Mesothelial cell of epicardium (in vitro differentiated cells): Measurements from ENCODE around the gene C17orf75. TPM values are rescaled to one million over a fixed set of nuclear protein-coding genes. Genes with fewer than 3 reads are reported as not detected.

ENCODE experiments used
- DNase-seq, 2 experiments: peaks; one replicate each; pipeline ENCODE4 v3.0.0; 2021; ENCODE audit warnings: low spot score in 2 of 2; ENCODE audit not compliant: unreplicated experiment in 2 of 2
- H3K27ac Mint-ChIP-seq: 2 replicates; pipeline ENCODE4 v1.8.0; 2021; ENCODE audit warnings: mixed read lengths
- H3K27me3 Mint-ChIP-seq: 2 replicates; pipeline ENCODE4 v1.8.0; 2021; ENCODE audit warnings: low read depth, mixed read lengths
- H3K36me3 Mint-ChIP-seq: 2 replicates; pipeline ENCODE4 v1.8.0; 2021; ENCODE audit warnings: mixed read lengths
- H3K4me1 Mint-ChIP-seq: 2 replicates; pipeline ENCODE4 v1.8.0; 2021; ENCODE audit warnings: mixed read lengths
- H3K4me3 Mint-ChIP-seq: 2 replicates; pipeline ENCODE4 v1.8.0; 2021; ENCODE audit warnings: mild to moderate bottlenecking, moderate library complexity, mixed read lengths
- H3K9me3 Mint-ChIP-seq: 2 replicates; pipeline ENCODE4 v1.8.0; 2021; ENCODE audit warnings: mixed read lengths
- total RNA-seq: library from RNA; stranded (reverse); gene quantifications from 3 replicates; pipeline ENCODE4 v1.2.1, GENCODE V29; 2021
- TF ChIP-seq, protein P1 (sequence below): fragments of 200-600 bp; sonication (generic); IDR thresholded peaks from one replicate; pipeline ENCODE4 v1.5.0; 2021; ENCODE audit warnings: antibody characterized with exemption; ENCODE audit not compliant: unreplicated experiment

C17orf75 gene
- total RNA-seq, 1 donor from 2014 or later: 34.3 TPM

DNA sequence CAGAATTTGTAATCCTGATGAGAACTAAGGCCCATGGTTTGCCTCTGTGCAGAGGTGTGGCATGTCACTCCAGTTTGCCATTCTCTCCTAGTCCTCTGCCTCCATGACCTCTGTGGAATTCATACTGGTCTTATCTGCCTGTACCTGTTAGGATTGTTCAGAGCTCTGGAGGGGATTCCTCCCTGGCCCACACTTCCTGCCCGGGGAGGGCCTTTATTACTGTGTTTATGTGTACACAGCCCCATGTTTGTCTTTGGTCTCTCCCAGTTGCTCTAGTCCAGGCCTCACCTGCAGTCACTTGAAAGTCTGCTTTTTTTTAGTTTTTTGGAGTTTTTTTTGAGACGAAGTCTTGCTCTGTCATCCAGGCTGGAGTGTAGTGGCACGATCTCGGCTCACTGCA is 39.9 kb downstream of the C17orf75 start:
- Mint-ChIP-seq H3K9me3 (no peaks in the 10 kb centered on the region), H3K36me3 (no peaks in the 10 kb centered on the region), H3K27me3 (peaks cover under 1% of the 10 kb centered on the region), H3K27ac (no peak overlapping the region), H3K4me3 (no peak overlapping the region), H3K4me1 (peaks cover 34% of the 10 kb centered on the region)
- TF ChIP-seq, protein P1, sequence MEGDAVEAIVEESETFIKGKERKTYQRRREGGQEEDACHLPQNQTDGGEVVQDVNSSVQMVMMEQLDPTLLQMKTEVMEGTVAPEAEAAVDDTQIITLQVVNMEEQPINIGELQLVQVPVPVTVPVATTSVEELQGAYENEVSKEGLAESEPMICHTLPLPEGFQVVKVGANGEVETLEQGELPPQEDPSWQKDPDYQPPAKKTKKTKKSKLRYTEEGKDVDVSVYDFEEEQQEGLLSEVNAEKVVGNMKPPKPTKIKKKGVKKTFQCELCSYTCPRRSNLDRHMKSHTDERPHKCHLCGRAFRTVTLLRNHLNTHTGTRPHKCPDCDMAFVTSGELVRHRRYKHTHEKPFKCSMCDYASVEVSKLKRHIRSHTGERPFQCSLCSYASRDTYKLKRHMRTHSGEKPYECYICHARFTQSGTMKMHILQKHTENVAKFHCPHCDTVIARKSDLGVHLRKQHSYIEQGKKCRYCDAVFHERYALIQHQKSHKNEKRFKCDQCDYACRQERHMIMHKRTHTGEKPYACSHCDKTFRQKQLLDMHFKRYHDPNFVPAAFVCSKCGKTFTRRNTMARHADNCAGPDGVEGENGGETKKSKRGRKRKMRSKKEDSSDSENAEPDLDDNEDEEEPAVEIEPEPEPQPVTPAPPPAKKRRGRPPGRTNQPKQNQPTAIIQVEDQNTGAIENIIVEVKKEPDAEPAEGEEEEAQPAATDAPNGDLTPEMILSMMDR: no peak
- DNase-seq: no peak

DNA sequence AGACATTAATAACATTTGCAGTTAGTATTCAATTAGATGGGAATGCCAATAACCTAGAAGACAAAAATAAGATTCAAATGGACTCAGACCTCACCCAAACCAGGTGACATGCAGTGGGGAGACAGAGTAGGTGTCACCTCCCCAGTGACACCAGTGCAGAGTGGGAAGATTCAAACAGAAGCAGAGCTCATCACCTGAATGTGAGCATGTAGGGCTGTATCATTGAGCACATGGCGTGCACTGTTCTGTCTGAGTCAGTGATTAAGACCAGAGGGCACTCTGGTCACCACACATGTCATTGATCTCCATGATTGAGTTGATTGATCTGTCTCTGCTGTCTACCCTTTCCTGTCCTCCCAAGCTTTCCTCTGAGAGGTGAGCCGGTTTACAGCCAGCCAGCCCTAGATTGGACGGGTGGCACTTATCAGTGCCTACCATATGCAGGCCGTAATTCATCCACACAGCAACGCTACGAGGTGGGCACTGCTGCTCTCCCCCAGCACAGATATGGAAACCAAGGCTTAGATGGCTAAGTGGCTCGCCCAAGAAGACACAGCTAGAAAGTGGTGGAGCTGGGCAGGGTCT is 42.3 kb downstream of the C17orf75 start:
- Mint-ChIP-seq H3K4me3 (no peak overlapping the region), H3K9me3 (no peaks in the 10 kb centered on the region), H3K27ac (no peak overlapping the region), H3K36me3 (no peaks in the 10 kb centered on the region), H3K4me1 (peaks cover 31% of the 10 kb centered on the region), H3K27me3 (no peaks in the 10 kb centered on the region)
- TF ChIP-seq, protein P1: no peak
- DNase-seq: no peak

DNA sequence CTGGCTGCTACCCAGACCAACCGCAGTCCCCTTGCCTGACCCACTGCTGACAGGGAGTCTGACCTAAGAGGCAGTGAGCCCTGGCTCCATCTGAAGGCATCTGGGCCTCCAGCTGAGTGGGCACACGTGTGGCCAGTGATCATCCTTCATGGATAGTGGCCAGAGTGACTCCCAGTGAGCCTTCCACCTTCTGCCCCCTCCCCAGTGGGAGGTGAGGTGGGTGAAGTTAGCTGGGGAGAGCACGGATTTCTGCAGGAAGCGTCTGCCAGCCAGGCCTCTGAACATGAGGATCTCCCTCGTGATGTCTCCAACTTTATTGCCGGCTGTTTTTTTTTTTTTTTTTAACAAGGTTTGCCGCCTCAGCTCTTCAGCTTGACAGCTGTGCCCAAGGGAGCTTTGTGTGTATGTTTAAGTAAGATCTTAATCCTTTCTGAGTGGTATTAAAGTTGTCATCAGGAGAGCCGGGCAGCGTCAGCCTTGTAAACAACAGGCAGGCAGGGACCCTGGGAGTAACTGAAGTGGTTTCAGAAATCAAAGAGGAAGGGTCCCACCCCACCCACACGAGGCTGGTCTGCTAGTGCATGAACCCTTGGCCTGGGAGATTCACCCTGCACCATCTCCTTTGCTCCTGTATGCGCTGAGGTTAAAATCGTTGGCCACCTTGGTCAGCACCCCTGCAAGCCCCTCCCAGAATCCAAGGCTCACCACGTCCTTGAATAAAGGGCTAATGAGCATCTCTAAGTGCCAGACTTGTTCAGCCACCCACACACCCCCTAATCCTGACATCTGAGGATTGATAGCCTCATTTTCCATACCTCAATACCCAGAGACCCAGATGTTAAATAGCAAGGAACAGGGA is 43.0 kb downstream of the C17orf75 start:
- DNase-seq: no peak
- peaks cover 24% of the 10 kb centered on the region for H3K4me1 Mint-ChIP-seq
- no peaks in the 10 kb centered on the region for H3K9me3 Mint-ChIP-seq
- H3K27ac Mint-ChIP-seq: no peak overlapping the region
- no peaks in the 10 kb centered on the region for H3K27me3 Mint-ChIP-seq
- no peaks in the 10 kb centered on the region for H3K36me3 Mint-ChIP-seq
- TF ChIP-seq, protein P1: no peak
- H3K4me3 Mint-ChIP-seq: no peak overlapping the region

DNA sequence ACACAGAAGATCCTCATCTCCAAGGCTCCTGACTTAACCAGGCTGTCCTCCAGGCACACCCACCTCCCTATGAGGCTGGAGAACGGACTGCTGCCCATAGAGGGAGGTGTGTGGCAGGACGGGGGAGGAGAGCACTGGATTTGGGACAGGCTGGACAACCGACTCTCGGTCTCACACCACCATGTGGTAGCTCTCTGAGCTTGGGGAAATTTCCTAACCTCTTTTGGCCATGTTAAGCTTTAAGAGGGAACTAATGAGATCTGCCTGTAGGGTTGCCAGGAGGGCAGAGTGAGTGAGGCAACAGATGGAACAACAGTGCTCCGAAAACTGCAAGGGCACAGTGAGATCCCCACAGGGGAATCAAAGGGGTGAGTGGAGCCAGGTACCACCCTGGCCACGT is 43.7 kb downstream of the C17orf75 start:
- H3K9me3 Mint-ChIP-seq: no peaks in the 10 kb centered on the region
- peaks cover 19% of the 10 kb centered on the region for H3K4me1 Mint-ChIP-seq
- H3K36me3 Mint-ChIP-seq: no peaks in the 10 kb centered on the region
- no peak for DNase-seq
- no peak overlapping the region for H3K27ac Mint-ChIP-seq
- TF ChIP-seq, protein P1: no peak
- no peak overlapping the region for H3K4me3 Mint-ChIP-seq
- H3K27me3 Mint-ChIP-seq: no peaks in the 10 kb centered on the region

DNA sequence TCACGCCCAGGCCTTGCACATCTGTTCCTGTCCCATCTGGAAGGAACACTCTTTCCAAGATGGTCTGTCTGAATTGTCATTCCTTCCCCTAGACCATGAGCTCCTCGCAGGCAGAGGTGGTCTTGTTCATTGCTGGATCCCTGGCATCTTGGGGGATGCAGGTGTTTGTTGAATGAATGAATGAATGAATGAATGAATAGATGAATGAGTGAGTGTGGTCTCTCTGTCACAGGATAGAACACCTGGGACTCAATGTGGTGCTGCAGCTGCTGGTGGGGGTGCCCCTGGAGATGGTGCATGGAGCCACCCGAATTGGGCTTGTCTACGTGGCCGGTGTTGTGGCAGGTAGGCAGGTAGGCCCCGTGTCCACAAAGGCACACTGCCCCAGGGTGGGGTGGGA is 44.1 kb downstream of the C17orf75 start:
- no peaks in the 10 kb centered on the region for H3K27me3 Mint-ChIP-seq
- H3K4me3 Mint-ChIP-seq: no peak overlapping the region
- H3K27ac Mint-ChIP-seq: no peak overlapping the region
- DNase-seq: no peak
- TF ChIP-seq, protein P1: no peak
- no peaks in the 10 kb centered on the region for H3K36me3 Mint-ChIP-seq
- peaks cover 15% of the 10 kb centered on the region for H3K4me1 Mint-ChIP-seq
- no peaks in the 10 kb centered on the region for H3K9me3 Mint-ChIP-seq
